Spleen (tissue), 11 donors: ENCODE measurements around the gene NAA40. TPM values are rescaled to one million over a fixed set of nuclear protein-coding genes. Genes with fewer than 3 reads are reported as not detected.

ENCODE experiments used
- DNase-seq: peaks from one replicate; pipeline ENCODE4 v3.0.0-alpha.2; 2020
- H3K27ac ChIP-seq, 8 donors: fragments of 200-600 bp; sonication (generic) in 7 of 8; 1 replicate in 4 of 8; 2 replicates in 4 of 8; pipeline versions ENCODE4 v1.5.0 to v1.8.0; 2016 to 2021; ENCODE audit warnings: inconsistent platforms in 4 of 8, mild to moderate bottlenecking in 4 of 8, moderate library complexity in 1 of 8
- H3K27me3 ChIP-seq, 7 donors: fragments of 200-600 bp; sonication (generic) in 6 of 7; replicated peaks in 1 of 7; 1 replicate in 4 of 7; 2 replicates in 3 of 7; pipeline versions ENCODE4 v1.5.0 to v1.8.0; 2016 to 2021; ENCODE audit warnings: inconsistent platforms in 3 of 7, mild to moderate bottlenecking in 1 of 7
- H3K36me3 ChIP-seq, 6 donors: fragments of 200-600 bp; sonication (generic) in 5 of 6; 1 replicate in 4 of 6; 2 replicates in 2 of 6; pipeline versions ENCODE4 v1.5.0 to v1.8.0; 2016 to 2021; ENCODE audit warnings: inconsistent platforms in 2 of 6
- H3K4me1 ChIP-seq, 6 donors: fragments of 200-600 bp; sonication (generic) in 5 of 6; 1 replicate in 3 of 6; 2 replicates in 3 of 6; pipeline versions ENCODE4 v1.5.0 to v1.8.0; 2016 to 2021; ENCODE audit warnings: inconsistent platforms in 3 of 6
- H3K4me3 ChIP-seq, 8 donors: fragments of 200-600 bp; sonication (generic) in 7 of 8; 1 replicate in 4 of 8; 2 replicates in 4 of 8; pipeline versions ENCODE4 v1.5.0 to v1.8.0; 2016 to 2021; ENCODE audit warnings: inconsistent platforms in 4 of 8, mild to moderate bottlenecking in 4 of 8, moderate library complexity in 2 of 8
- H3K9me3 ChIP-seq, 8 donors: fragments of 200-600 bp; sonication (generic) in 7 of 8; 1 replicate in 4 of 8; 2 replicates in 4 of 8; pipeline versions ENCODE4 v1.5.0 to v1.8.0; 2016 to 2021; ENCODE audit warnings: inconsistent platforms in 4 of 8
- CTCF ChIP-seq, 11 experiments: fragments of 200-600 bp in 7 of 11; fragments of 450-650 bp in 4 of 11; sonication (generic) in 4 of 11; IDR thresholded peaks in 8 of 11; conservative IDR thresholded peaks in 3 of 11; 1 replicate in 7 of 11; 2 replicates in 4 of 11; pipeline versions ENCODE4 v1.4.0 to v1.8.0; 2016 to 2021; ENCODE audit warnings: antibody characterized with exemption in 11 of 11, inconsistent platforms in 4 of 11, mild to moderate bottlenecking in 1 of 11
- POLR2A ChIP-seq, 3 donors: fragments of 450-650 bp; IDR thresholded peaks; one replicate each; pipeline ENCODE4 v1.5.1; 2017; ENCODE audit warnings: antibody characterized with exemption in 3 of 3, mild to moderate bottlenecking in 1 of 3
- POLR2AphosphoS5 ChIP-seq, 3 donors: sonication (generic); formaldehyde crosslinking; IDR thresholded peaks; one replicate each; pipeline ENCODE4 v1.5.1; 2017; ENCODE audit warnings: antibody characterized with exemption in 3 of 3
- WGBS, 5 donors: extraction: QIAGEN DNeasy Blood & Tissue Kit in 3 of 5; methylation state at CpG; one replicate each; pipeline versions ENCODE4 v1.1.5 to v1.1.7; 2013 to 2018; 5-methylcytosine and 5-hydroxymethylcytosine counted together
- intact Hi-C: fragments of 100-400 bp; cut with DNase I; formaldehyde crosslinking; loops from one replicate; pipeline ENCODE4 v1.15.0; 2023; ENCODE audit warnings: low total_unique reads
- polyA plus RNA-seq, 3 donors: library from polyadenylated mRNA; stranded (reverse); fragments of 200-250 nt; gene quantifications; one replicate each; pipeline ENCODE4 v1.2.1, GENCODE V29; 2013
- total RNA-seq, 7 donors: library from RNA; depleted of rRNA in 3 of 7; stranded (reverse); fragments of >200 nt in 3 of 7; fragmentation: NEBNext Ultra II Directional in 4 of 7; extraction: Animal tissue kit (Norgen Biotek cat#: 25700) in 4 of 7; gene quantifications; one replicate each; pipeline versions ENCODE4 v1.1.0 to v1.2.1, GENCODE V29; 2016 to 2021
- donor health status: healthy with polysubstance abuse.
- donor health status: DM: no; HTN: no; CAD: no; lungs with moderate emphysema.
- donor health status: DM: no; HTN: no; CAD: no.
- donor health status: Bipolar disorder and iron deficiency.
- donor health status: healthy.
- donor health status: DM: no; HTN: no; CAD: no.
- donor health status: DM: yes; HTN: yes; CAD: no.

The NAA40 gene
- total and polyA plus RNA-seq, 10 donors = 12.1 to 45.4 (median 30.2) TPM

GRCh38 chr11:63993100-63993499 lies 54.3 kb downstream of the NAA40 start:
- intact Hi-C loops = no loop called here
- 90 to 94% (median 93%) methylated on average over 5 of the region's 5 CpGs for WGBS, 5 donors
- no peak for TF ChIP-seq CTCF (IDR thresholded peaks at IDR 0.05 in 8 of 11, conservative IDR thresholded peaks at IDR 0.05 in 3 of 11)
- TF ChIP-seq POLR2AphosphoS5 (IDR thresholded peaks at IDR 0.05) = no peak
- no peak for TF ChIP-seq POLR2A (IDR thresholded peaks at IDR 0.05)

GRCh38 chr11:63993993-63994392 lies 55.2 kb downstream of the NAA40 start:
- Histone ChIP-seq H3K4me3 (no peak overlapping the region), H3K9me3 (no peaks in the 10 kb centered on the region), H3K4me1 (peaks cover 4 to 50% (median 16%) of the 10 kb centered on the region in 6 donors), H3K27ac (no peak overlapping the region), H3K27me3 (peaks cover 0 to 4% (median 0%) of the 10 kb centered on the region in 7 donors), H3K36me3 (peaks cover 4 to 100% (median 83%) of the 10 kb centered on the region in 6 donors)
- intact Hi-C loops = no loop called here
- 68 to 81% (median 70%) methylated on average over 6 of the region's 6 CpGs for whole genome bisulfite sequencing, 5 donors
- TF ChIP-seq CTCF (IDR thresholded peaks at IDR 0.05 in 8 of 11, conservative IDR thresholded peaks at IDR 0.05 in 3 of 11) = no peak
- TF ChIP-seq POLR2A (IDR thresholded peaks at IDR 0.05) = no peak
- no peak for TF ChIP-seq POLR2AphosphoS5 (IDR thresholded peaks at IDR 0.05)
- no peak for DNase-seq

More at GRCh38 chr11:63993100-63993499, 54.3 kb downstream of the NAA40 start:
- no peak for DNase-seq
- Histone ChIP-seq H3K27me3 (no peaks in the 10 kb centered on the region), H3K4me1 (peaks cover 0 to 50% (median 11%) of the 10 kb centered on the region in 6 donors), H3K36me3 (peaks cover 7 to 100% (median 89%) of the 10 kb centered on the region in 6 donors), H3K9me3 (no peaks in the 10 kb centered on the region), H3K27ac (no peak overlapping the region), H3K4me3 (no peak overlapping the region)

GRCh38 chr11:63996512-63996911 lies 57.7 kb downstream of the NAA40 start:
- 84 to 95% (median 91%) methylated on average over 10 to 18 of the region's 18 CpGs for WGBS, 5 donors
- intact Hi-C loops = no loop called here
- no peaks in the 10 kb centered on the region for H3K9me3 ChIP-seq
- no peak for DNase-seq
- no peak overlapping the region for H3K4me3 ChIP-seq
- no peak for TF ChIP-seq POLR2A (IDR thresholded peaks at IDR 0.05)
- no peak for TF ChIP-seq POLR2AphosphoS5 (IDR thresholded peaks at IDR 0.05)
- no peak for TF ChIP-seq CTCF (IDR thresholded peaks at IDR 0.05 in 8 of 11, conservative IDR thresholded peaks at IDR 0.05 in 3 of 11)
- H3K27me3 ChIP-seq = peaks cover 0 to 29% (median 0%) of the 10 kb centered on the region in 7 donors
- H3K27ac ChIP-seq = no peak overlapping the region
- peaks cover 4 to 76% (median 59%) of the 10 kb centered on the region in 6 donors for H3K36me3 ChIP-seq
- peaks cover 27 to 71% (median 38%) of the 10 kb centered on the region in 6 donors for H3K4me1 ChIP-seq

GRCh38 chr11:63997104-63997700 lies 58.4 kb downstream of the NAA40 start:
- intact Hi-C loops = no loop called here
- Histone ChIP-seq H3K4me3 (no peak overlapping the region), H3K27ac (no peak overlapping the region), H3K36me3 (peaks cover 4 to 70% (median 55%) of the 10 kb centered on the region in 6 donors), H3K9me3 (no peaks in the 10 kb centered on the region), H3K27me3 (peaks cover 0 to 33% (median 0%) of the 10 kb centered on the region in 7 donors), H3K4me1 (peaks cover 30 to 78% (median 44%) of the 10 kb centered on the region in 6 donors)
- no peak for DNase-seq
- WGBS, 5 donors = 89 to 93% (median 92%) methylated on average over 19 to 27 of the region's 27 CpGs
- TF ChIP-seq POLR2AphosphoS5 (IDR thresholded peaks at IDR 0.05) (peak in 1 of 3 donors; percentile 14), POLR2A (IDR thresholded peaks at IDR 0.05) (no peak), CTCF (IDR thresholded peaks at IDR 0.05 in 8 of 11, conservative IDR thresholded peaks at IDR 0.05 in 3 of 11) (no peak)
